ENCODE results near the gene RILPL2.
"Not testable (repeated sequence)": the region's sequence is repeated elsewhere in the genome, so short reads cannot be mapped to it uniquely, and the experiment has no call there.

RILPL2 gene

DNA sequence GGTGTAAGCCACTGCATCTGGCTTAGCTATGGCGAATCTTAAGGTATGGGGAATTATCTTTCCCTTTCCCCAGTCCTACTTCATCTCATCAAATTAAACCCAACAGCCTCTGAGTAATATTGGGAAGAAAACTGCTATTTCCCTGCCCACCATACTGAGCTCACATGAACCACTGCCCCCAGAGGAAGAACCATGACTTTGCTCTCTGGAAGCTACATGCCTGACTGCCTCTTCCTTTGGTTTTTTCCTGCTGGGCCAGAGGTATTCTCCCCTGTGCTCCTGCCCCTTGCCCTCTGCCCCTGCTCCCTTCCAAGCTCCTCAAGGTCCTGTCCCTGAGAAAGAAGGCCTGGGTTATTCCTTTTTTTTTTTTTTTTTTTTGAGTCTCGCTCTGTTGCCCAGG lies 15.2 kb downstream of the RILPL2 start:
- H3K4me3 ChIP-seq (ENCODE audit: low read depth, low read length): no peak overlapping the region
- no peak for DNase-seq (ENCODE audit: low read depth)
- TF ChIP-seq, protein P1, sequence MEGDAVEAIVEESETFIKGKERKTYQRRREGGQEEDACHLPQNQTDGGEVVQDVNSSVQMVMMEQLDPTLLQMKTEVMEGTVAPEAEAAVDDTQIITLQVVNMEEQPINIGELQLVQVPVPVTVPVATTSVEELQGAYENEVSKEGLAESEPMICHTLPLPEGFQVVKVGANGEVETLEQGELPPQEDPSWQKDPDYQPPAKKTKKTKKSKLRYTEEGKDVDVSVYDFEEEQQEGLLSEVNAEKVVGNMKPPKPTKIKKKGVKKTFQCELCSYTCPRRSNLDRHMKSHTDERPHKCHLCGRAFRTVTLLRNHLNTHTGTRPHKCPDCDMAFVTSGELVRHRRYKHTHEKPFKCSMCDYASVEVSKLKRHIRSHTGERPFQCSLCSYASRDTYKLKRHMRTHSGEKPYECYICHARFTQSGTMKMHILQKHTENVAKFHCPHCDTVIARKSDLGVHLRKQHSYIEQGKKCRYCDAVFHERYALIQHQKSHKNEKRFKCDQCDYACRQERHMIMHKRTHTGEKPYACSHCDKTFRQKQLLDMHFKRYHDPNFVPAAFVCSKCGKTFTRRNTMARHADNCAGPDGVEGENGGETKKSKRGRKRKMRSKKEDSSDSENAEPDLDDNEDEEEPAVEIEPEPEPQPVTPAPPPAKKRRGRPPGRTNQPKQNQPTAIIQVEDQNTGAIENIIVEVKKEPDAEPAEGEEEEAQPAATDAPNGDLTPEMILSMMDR (IDR thresholded peaks at IDR 0.05; ENCODE audit: insufficient read depth, low read depth, low read length, missing control alignments): no peak

DNA sequence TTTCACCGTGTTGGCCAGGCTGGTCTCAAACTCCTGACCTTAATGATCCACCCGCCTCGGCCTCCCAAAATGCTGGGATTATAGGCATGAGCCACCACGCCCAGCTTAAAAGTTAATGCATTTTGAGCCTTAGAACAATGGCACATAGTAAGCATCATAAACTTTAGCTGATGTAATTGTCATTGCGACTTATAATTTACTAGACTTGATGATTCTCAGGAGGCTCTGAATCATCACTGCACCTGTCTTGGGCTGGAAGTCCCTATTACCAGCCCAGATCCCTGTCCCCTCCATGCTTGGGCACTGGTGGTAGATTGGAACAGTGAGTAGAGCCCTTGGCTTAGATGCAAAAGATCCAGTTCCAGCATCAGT lies 26.5 kb downstream of the RILPL2 start:
- no peak for DNase-seq (ENCODE audit: low read depth)
- no peak overlapping the region for H3K4me3 ChIP-seq (ENCODE audit: low read depth, low read length)
- TF ChIP-seq, protein P1 (IDR thresholded peaks at IDR 0.05; ENCODE audit: insufficient read depth, low read depth, low read length, missing control alignments): no peak

DNA sequence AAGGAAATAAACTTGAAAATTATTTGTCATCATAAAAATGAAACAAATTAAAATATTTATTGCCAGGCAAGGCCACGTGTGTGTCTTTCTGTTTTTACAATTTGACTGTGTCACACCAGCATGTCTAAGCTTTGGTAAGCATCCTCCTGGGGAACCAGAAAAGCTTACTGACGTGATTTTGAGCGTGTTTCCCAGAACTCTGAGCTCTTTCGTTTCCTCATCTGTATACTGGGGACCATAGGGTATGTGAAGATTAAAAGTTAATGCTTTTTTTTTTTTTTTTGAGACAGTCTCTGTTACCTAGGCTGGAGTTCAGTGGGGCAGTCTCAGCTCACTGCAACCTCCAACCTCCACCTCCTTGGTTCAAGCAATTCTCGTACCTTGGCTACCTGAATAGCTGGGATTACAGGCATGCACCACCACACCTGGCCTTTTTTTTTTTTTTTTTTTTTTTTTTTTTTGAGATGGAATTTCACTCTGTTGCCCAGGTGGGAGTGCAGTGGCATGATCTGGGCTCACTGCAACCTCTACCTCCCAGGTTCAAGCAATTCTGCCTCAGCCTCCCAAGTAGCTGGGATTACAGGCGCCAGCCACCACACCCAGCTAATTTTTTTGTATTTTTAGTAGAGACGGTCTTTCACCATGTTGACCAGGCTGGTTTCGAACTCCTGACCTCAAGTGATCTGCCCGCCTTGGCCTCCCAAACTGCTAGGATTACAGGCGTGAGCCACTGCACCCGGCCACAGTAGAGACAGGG lies 27.0 kb downstream of the RILPL2 start:
- H3K4me3 ChIP-seq (ENCODE audit: low read depth, low read length): not testable (repeated sequence)
- DNase-seq (ENCODE audit: low read depth): peak; percentile 46

DNA sequence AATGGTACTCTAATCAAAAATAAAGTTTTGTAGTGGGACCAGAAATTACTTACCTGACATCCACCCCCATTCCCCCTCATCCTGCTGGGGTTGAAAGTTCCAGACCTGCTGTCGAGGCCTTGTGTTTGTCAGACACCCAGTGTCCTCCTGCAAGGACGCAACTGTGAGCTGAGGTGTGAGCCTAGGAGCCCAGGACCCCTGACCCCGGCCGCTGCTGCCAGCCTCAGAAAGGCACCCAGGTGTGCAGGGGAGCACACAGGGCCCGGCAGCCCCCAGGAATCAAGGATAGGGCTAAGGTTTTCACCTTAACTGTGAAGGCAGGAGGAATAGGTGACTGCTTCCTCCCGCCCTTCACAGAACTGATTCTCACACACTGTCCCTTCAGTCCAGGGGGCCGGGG lies 27.9 kb downstream of the RILPL2 start:
- not testable (repeated sequence) for DNase-seq (ENCODE audit: low read depth); H3K4me3 ChIP-seq (ENCODE audit: low read depth, low read length)

DNA sequence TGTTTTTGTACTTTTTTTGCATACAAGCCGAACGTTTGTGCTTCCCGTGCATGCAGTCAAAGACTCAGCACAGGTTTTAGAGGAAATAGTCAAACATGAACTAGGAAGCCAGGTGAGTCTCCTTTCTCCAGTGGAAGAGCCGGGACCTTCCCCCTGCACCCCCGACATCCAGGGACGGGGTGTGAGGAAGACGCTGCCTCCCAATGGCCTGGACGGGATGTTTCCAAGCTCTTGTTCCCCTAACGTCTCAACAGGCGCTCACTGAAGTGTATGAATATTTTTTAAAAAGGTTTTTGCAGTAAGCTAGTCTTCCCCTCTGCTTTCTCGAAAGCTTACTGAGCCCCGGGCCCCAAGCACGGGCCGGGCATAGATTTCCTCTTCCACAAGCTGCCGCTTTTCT lies 28.6 kb downstream of the RILPL2 start:
- not testable (repeated sequence) for DNase-seq (ENCODE audit: low read depth)

DNA sequence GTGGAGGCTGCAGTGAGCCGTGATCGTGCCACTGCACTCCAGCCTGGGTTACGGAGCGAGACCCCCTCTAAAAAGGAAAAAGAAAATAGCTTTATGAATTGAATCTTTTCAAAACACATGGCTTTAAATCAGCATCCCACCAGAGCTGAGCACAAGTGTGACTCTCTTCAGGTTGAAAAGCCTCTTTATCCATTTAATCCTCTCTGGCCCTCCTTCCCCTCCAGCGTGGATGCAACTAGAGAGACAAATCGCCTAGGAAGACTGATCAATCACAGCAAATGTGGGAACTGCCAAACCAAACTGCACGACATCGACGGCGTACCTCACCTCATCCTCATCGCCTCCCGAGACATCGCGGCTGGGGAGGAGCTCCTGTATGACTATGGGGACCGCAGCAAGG lies 29.2 kb downstream of the RILPL2 start:
- DNase-seq (ENCODE audit: low read depth); H3K4me3 ChIP-seq (ENCODE audit: low read depth, low read length): not testable (repeated sequence)

More for the DNA sequence above, 28.6 kb downstream of the RILPL2 start:
- H3K4me3 ChIP-seq (ENCODE audit: low read depth, low read length): not testable (repeated sequence)

DNA sequence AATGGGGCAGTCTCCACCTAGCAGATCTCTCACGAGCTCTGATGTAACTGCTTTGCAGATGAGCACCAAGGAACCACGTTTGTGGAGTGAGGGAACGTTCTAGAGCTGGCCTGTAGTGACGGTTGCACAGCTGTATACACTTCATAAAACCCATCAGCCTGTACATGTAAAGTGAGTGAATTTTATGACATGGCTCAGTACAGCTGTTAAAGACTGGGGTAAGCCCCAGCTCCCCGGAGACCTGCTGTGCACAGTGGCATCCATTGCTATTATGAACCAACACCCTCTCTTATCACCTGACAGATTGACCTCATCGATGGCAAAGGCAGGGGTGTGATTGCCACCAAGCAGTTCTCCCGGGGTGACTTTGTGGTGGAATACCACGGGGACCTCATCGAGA lies 31.9 kb downstream of the RILPL2 start:
- no peak for DNase-seq (ENCODE audit: low read depth)
- no peak overlapping the region for H3K4me3 ChIP-seq (ENCODE audit: low read depth, low read length)
- TF ChIP-seq, protein P1 (IDR thresholded peaks at IDR 0.05; ENCODE audit: insufficient read depth, low read depth, low read length, missing control alignments): no peak

DNA sequence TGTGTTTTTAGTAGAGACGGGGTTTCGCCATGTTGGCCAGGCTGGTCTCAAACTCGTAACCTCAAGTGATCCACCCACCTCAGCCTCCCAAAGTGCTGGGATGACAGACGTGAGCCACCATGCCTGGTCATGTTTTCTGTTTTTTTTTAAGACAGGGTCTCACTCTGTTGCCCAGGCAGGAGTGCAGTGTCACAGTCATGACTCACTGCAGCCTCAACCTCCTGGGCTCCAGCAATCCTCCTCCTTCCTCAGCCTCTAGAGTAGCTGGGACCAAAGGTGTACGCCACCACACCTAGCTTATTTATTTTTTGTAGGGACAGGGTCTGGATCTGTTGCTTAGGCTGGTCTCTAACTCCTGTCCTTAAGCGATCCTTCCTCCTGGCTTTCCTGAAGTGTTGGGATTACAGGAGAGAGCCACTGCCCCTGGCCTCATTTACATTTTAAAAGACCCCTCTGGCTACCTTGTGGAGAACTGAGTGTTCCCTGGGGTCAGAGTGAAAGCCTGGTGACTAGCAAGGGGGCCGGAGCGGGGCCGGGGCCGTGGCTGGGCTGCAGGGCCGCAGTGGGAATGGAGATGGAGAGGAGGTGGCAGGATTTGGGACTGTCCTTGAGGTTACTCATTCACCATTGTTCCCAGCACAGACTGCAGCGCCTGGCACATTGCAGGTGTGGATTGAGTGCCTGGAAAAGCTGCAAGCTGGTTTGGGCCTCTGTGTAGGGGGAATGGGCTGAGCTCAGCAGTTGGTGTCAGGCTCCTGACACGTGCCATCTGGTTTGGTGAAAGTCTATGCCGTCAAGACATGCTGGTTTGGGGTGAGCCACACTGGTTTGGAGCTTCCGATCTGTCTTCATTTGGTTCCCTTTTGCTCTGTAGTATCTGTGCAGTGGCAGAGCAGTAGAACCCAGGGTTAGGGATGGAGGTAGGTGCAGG lies 34.5 kb downstream of the RILPL2 start:
- TF ChIP-seq, protein P1 (IDR thresholded peaks at IDR 0.05; ENCODE audit: insufficient read depth, low read depth, low read length, missing control alignments): no peak
- no peak for DNase-seq (ENCODE audit: low read depth)

DNA sequence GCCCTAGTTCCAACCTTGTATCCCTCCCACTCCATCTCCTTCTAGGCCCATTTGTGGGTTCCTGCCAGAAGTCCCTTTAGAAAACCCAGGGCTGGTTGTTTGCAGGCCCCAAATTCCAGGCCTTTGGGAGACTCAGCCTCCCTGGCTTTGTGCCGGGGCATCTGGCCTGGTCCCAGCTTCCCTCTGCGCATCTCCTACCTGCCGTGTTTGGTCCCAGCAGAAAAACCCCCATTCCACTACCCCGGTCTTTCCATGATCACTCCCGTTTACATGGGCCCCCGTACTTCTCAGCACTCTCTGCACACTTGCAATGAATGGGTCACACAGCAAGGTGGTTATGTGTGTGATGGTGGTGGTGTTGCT lies 37.2 kb downstream of the RILPL2 start:
- no peak overlapping the region for H3K4me3 ChIP-seq (ENCODE audit: low read depth, low read length)
- no peak for DNase-seq (ENCODE audit: low read depth)
- TF ChIP-seq, protein P1 (IDR thresholded peaks at IDR 0.05; ENCODE audit: insufficient read depth, low read depth, low read length, missing control alignments): no peak

More for the DNA sequence above, 34.5 kb downstream of the RILPL2 start:
- no peak overlapping the region for H3K4me3 ChIP-seq (ENCODE audit: low read depth, low read length)

Measured in GM12865 (cell line).